Loucy (cell line): ENCODE results near the gene NRDE2.

Source experiments
- H2AFZ ChIP-seq: fragments of 200-600 bp; sonication (generic); 2 replicates; pipeline ENCODE4 v1.6.0; 2016; ENCODE audit warnings: antibody characterized with exemption, mild to moderate bottlenecking, low read length, moderate library complexity
- H3F3A ChIP-seq: fragments of 200-600 bp; 2 replicates; pipeline ENCODE4 v1.6.0; 2016; ENCODE audit warnings: antibody characterized with exemption, low read depth, mild to moderate bottlenecking
- H3K27me3 ChIP-seq: fragments of 200-600 bp; sonication (generic); 2 replicates; pipeline ENCODE4 v1.6.1; 2014; ENCODE audit warnings: low read length, mild to moderate bottlenecking; ENCODE audit not compliant: insufficient read depth, poor library complexity, severe bottlenecking
- H3K36me3 ChIP-seq: fragments of 200-600 bp; sonication (generic); 2 replicates; pipeline ENCODE4 v1.6.1; 2016; ENCODE audit warnings: low read length; ENCODE audit not compliant: insufficient read depth
- H3K4me1 ChIP-seq: fragments of 200-600 bp; sonication (generic); 2 replicates; pipeline ENCODE4 v1.5.1; 2014; ENCODE audit warnings: low read length, mild to moderate bottlenecking; ENCODE audit not compliant: insufficient read depth, poor library complexity, severe bottlenecking
- H3K4me2 ChIP-seq: fragments of 200-600 bp; sonication (generic); 2 replicates; pipeline ENCODE4 v1.6.0; 2014; ENCODE audit warnings: antibody characterized with exemption, low read length, low read depth, mild to moderate bottlenecking; ENCODE audit not compliant: poor library complexity, severe bottlenecking
- H3K4me3 ChIP-seq: fragments of 200-600 bp; sonication (generic); 2 replicates; pipeline ENCODE4 v1.5.1; 2014; ENCODE audit warnings: low read length, mild to moderate bottlenecking, mixed read lengths; ENCODE audit not compliant: poor library complexity, severe bottlenecking
- H3K79me2 ChIP-seq: fragments of 200-600 bp; sonication (generic); 2 replicates; pipeline ENCODE4 v1.6.1; 2014; ENCODE audit warnings: low read length; ENCODE audit not compliant: insufficient read depth
- H3K9ac ChIP-seq: fragments of 200-600 bp; sonication (generic); 2 replicates; pipeline ENCODE4 v1.6.0; 2014; ENCODE audit warnings: mild to moderate bottlenecking, low read depth, low read length, moderate library complexity; ENCODE audit not compliant: poor library complexity, severe bottlenecking
- H3K9me2 ChIP-seq: fragments of 200-600 bp; sonication (generic); replicated peaks from 2 replicates; pipeline ENCODE4 v1.6.1; 2016; ENCODE audit warnings: low read depth, low read length, mixed read lengths
- H3K9me3 ChIP-seq: fragments of 200-600 bp; sonication (generic); 2 replicates; pipeline ENCODE4 v1.6.1; 2014; ENCODE audit warnings: mild to moderate bottlenecking, antibody characterized with exemption, low read length, low read depth; ENCODE audit not compliant: insufficient read depth
- H4K20me1 ChIP-seq: fragments of 200-600 bp; sonication (generic); 2 replicates; pipeline ENCODE4 v1.6.0; 2014; ENCODE audit warnings: antibody characterized with exemption, low read length, mild to moderate bottlenecking; ENCODE audit not compliant: insufficient read depth, poor library complexity, severe bottlenecking
- EZH2phosphoT487 ChIP-seq: fragments of 200-600 bp; IDR thresholded peaks from 2 replicates; pipeline ENCODE4 v1.6.1; 2018; ENCODE audit warnings: antibody characterized with exemption, mild to moderate bottlenecking, moderate library complexity, borderline replicate concordance
- TF ChIP-seq, protein P1 (sequence below): fragments of 200-600 bp; sonication (generic); conservative IDR thresholded peaks from 2 replicates; pipeline ENCODE4 v1.5.1; 2014; ENCODE audit warnings: mild to moderate bottlenecking, antibody characterized with exemption, low read length

The NRDE2 gene

DNA sequence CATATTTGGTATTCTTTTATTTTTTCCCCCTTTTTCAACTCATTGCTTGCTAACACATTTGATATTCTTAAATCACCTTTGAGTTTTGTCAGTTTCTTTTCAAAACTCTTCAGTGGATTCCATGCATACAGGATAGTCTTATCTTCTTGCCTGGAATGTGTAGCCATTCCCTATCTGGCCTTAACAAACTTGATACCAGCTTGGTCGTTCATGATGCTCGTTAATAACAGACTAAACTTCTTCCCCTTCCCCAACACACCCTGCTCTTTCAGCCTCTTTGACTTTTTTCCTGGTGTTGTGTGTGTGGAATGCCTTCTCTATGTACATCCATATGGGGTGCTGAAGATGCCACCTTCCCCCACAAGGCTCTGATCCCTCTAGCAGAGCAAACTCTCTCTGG lies 47.4 kb upstream of the NRDE2 start:
- peaks cover 11% of the 10 kb centered on the region for H3K4me1 ChIP-seq
- H2AFZ ChIP-seq: no peak overlapping the region
- no peaks in the 10 kb centered on the region for H3K9me3 ChIP-seq
- no peak overlapping the region for H3K4me3 ChIP-seq
- H3F3A ChIP-seq: no peaks in the 10 kb centered on the region
- H3K4me2 ChIP-seq: no peak overlapping the region
- H3K36me3 ChIP-seq: no peaks in the 10 kb centered on the region
- peaks cover 7% of the 10 kb centered on the region; the same call in 1 of the 2 replicates for H3K79me2 ChIP-seq
- no peaks in the 10 kb centered on the region for H3K9me2 ChIP-seq
- TF ChIP-seq EZH2phosphoT487: no peak
- TF ChIP-seq, protein P1, sequence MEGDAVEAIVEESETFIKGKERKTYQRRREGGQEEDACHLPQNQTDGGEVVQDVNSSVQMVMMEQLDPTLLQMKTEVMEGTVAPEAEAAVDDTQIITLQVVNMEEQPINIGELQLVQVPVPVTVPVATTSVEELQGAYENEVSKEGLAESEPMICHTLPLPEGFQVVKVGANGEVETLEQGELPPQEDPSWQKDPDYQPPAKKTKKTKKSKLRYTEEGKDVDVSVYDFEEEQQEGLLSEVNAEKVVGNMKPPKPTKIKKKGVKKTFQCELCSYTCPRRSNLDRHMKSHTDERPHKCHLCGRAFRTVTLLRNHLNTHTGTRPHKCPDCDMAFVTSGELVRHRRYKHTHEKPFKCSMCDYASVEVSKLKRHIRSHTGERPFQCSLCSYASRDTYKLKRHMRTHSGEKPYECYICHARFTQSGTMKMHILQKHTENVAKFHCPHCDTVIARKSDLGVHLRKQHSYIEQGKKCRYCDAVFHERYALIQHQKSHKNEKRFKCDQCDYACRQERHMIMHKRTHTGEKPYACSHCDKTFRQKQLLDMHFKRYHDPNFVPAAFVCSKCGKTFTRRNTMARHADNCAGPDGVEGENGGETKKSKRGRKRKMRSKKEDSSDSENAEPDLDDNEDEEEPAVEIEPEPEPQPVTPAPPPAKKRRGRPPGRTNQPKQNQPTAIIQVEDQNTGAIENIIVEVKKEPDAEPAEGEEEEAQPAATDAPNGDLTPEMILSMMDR: no peak
- H3K9ac ChIP-seq: no peak overlapping the region
- H4K20me1 ChIP-seq: no peaks in the 10 kb centered on the region
- no peaks in the 10 kb centered on the region for H3K27me3 ChIP-seq

GRCh38 chr14:90378249-90378648 lies 46.5 kb upstream of the NRDE2 start:
- no peak for TF ChIP-seq EZH2phosphoT487
- TF ChIP-seq, protein P1: no peak

GRCh38 chr14:90375934-90376333 lies 44.2 kb upstream of the NRDE2 start:
- no peaks in the 10 kb centered on the region for H3K79me2 ChIP-seq
- H3K9ac ChIP-seq: no peak overlapping the region
- no peaks in the 10 kb centered on the region for H3F3A ChIP-seq
- H3K36me3 ChIP-seq: no peaks in the 10 kb centered on the region
- no peaks in the 10 kb centered on the region for H3K4me1 ChIP-seq
- H3K4me2 ChIP-seq: no peak overlapping the region
- no peaks in the 10 kb centered on the region for H3K27me3 ChIP-seq
- no peaks in the 10 kb centered on the region for H3K9me2 ChIP-seq
- TF ChIP-seq, protein P1: no peak
- TF ChIP-seq EZH2phosphoT487: no peak
- no peaks in the 10 kb centered on the region for H4K20me1 ChIP-seq
- no peaks in the 10 kb centered on the region for H3K9me3 ChIP-seq
- H3K4me3 ChIP-seq: no peak overlapping the region
- no peak overlapping the region for H2AFZ ChIP-seq

More at GRCh38 chr14:90378249-90378648, 46.5 kb upstream of the NRDE2 start:
- peaks cover 10% of the 10 kb centered on the region for H3K4me1 ChIP-seq
- H3K9me2 ChIP-seq: no peaks in the 10 kb centered on the region
- no peaks in the 10 kb centered on the region for H4K20me1 ChIP-seq
- H3K9ac ChIP-seq: no peak overlapping the region
- H3K79me2 ChIP-seq: peaks cover 7% of the 10 kb centered on the region; the same call in 1 of the 2 replicates
- H3F3A ChIP-seq: no peaks in the 10 kb centered on the region
- no peak overlapping the region for H3K4me2 ChIP-seq
- no peaks in the 10 kb centered on the region for H3K27me3 ChIP-seq
- no peak overlapping the region for H2AFZ ChIP-seq
- H3K4me3 ChIP-seq: no peak overlapping the region
- H3K9me3 ChIP-seq: no peaks in the 10 kb centered on the region
- no peaks in the 10 kb centered on the region for H3K36me3 ChIP-seq
